Keratinocyte (primary cell): ENCODE measurements around the gene CLTC.

ENCODE experiments used
- CTCF ChIP-seq, 3 experiments: IDR thresholded peaks in 1 of 3; conservative IDR thresholded peaks in 1 of 3; optimal IDR thresholded peaks in 1 of 3; 2 replicates in 2 of 3; 3 replicates in 1 of 3; pipeline versions ENCODE3 to v1.5.1; 2011; ENCODE audit warnings: low read length in 3 of 3, mild to moderate bottlenecking in 3 of 3, moderate library complexity in 2 of 3, control low read depth in 1 of 3, inconsistent platforms in 1 of 3; ENCODE audit not compliant: insufficient read depth in 2 of 3; ENCODE audit errors: extremely low read depth in 1 of 3
- EZH2 ChIP-seq: IDR thresholded peaks from one replicate; pipeline ENCODE4 v1.6.1; 2012; ENCODE audit warnings: inconsistent platforms, mild to moderate bottlenecking, low read length, moderate library complexity

GRCh38 chr17:59694344-59694743 is 74.6 kb downstream of the CLTC start:
- TF ChIP-seq CTCF (optimal IDR thresholded peaks at IDR 0.05 in 1 of 3, IDR thresholded peaks at IDR 0.05 in 1 of 3, conservative IDR thresholded peaks at IDR 0.05 in 1 of 3; ENCODE audit: extremely low read depth in 1 of 3, insufficient read depth in 2 of 3, low read length in 3 of 3) (no peak), EZH2 (no peak)
